K562 (cell line): ENCODE data around the gene ZNF668.

ENCODE experiments used
- NR1H2 ChIP-seq: sonication (generic); formaldehyde crosslinking; IDR thresholded peaks from 2 replicates; pipeline ENCODE4 v1.4.0; 2020; ENCODE audit warnings: mild to moderate bottlenecking, missing genetic modification reagents
- TF ChIP-seq, protein P1 (sequence below): fragments of 250-450 bp; sonication (Bioruptor Pico); IDR thresholded peaks from 2 replicates; pipeline ENCODE4 v1.4.0; 2020

GRCh38 chr16:31072540-31073141 is 1.4 kb downstream of the ZNF668 start:
- TF ChIP-seq, protein P1, sequence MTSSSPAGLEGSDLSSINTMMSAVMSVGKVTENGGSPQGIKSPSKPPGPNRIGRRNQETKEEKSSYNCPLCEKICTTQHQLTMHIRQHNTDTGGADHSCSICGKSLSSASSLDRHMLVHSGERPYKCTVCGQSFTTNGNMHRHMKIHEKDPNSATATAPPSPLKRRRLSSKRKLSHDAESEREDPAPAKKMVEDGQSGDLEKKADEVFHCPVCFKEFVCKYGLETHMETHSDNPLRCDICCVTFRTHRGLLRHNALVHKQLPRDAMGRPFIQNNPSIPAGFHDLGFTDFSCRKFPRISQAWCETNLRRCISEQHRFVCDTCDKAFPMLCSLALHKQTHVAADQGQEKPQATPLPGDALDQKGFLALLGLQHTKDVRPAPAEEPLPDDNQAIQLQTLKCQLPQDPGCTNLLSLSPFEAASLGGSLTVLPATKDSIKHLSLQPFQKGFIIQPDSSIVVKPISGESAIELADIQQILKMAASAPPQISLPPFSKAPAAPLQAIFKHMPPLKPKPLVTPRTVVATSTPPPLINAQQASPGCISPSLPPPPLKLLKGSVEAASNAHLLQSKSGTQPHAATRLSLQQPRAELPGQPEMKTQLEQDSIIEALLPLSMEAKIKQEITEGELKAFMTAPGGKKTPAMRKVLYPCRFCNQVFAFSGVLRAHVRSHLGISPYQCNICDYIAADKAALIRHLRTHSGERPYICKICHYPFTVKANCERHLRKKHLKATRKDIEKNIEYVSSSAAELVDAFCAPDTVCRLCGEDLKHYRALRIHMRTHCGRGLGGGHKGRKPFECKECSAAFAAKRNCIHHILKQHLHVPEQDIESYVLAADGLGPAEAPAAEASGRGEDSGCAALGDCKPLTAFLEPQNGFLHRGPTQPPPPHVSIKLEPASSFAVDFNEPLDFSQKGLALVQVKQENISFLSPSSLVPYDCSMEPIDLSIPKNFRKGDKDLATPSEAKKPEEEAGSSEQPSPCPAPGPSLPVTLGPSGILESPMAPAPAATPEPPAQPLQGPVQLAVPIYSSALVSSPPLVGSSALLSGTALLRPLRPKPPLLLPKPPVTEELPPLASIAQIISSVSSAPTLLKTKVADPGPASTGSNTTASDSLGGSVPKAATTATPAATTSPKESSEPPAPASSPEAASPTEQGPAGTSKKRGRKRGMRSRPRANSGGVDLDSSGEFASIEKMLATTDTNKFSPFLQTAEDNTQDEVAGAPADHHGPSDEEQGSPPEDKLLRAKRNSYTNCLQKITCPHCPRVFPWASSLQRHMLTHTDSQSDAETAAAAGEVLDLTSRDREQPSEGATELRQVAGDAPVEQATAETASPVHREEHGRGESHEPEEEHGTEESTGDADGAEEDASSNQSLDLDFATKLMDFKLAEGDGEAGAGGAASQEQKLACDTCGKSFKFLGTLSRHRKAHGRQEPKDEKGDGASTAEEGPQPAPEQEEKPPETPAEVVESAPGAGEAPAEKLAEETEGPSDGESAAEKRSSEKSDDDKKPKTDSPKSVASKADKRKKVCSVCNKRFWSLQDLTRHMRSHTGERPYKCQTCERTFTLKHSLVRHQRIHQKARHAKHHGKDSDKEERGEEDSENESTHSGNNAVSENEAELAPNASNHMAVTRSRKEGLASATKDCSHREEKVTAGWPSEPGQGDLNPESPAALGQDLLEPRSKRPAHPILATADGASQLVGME, result no peak
- TF ChIP-seq NR1H2, result no peak
